ENCODE data around the gene SP140. TPM values are rescaled to one million over a fixed set of nuclear protein-coding genes. Genes with fewer than 3 reads are reported as not detected.
"Not testable (repeated sequence)": the region's sequence is repeated elsewhere in the genome, so short reads cannot be mapped to it uniquely, and the experiment has no call there.

Gene SP140
- polyA plus RNA-seq, 2 of the 4 experiments (the other 2 are of a cell fraction), result 0.10 TPM; not detected in 1

DNA sequence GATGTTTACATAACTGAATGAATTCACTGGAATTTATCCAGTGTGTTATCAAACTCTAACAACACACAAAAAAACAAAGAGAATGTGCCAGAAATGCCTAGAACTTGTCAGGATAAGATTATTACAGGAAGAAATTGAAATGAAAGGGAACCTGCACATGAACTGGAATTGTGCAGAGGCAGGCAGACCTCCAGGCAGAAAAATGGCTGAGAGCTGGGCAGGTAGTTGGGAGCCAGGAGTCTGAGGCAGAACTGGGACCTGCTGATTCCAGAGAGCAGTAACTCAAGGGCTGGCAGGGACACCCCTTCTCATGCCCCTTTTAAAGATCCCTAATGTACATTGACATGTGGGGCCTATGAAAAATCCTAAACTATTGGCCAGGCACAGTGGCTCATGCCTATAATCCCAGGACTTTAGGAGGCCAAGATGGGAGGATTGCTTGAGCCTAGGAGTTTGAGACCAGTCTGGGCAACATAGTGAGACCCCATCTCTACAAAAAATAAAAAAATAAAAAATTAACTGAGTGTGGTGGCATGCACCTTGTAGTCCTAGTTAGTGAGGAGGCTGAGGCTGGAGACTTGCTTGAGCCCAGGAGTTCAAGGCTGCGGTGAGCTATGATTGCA, 5.1 kb upstream of the SP140 start:
- Histone ChIP-seq H3K27ac (peak overlapping the region; percentile 68 to 91), H3K4me2 (peak overlapping the region; percentile 89), H3K9me3 (no peaks in the 10 kb centered on the region), H3K4me1 (peaks cover 7% of the 10 kb centered on the region; the same call in 2 of the 3 replicates), H3K4me3 (peak overlapping the region; percentile 61)
- POLR2A ChIA-PET, result no interaction called here
- DNase-seq (ENCODE audit: low read depth in 1 of 2, low spot score in 1 of 2) (no peak), ATAC-seq (peak in 1 of 2 experiments; percentile 26; a peak in 3 of 6 replicates), FAIRE-seq (no peak)
- CTCF ChIA-PET, result no interaction called here
- TF ChIP-seq NPAS2 (CRISPR knock-in tag; IDR thresholded peaks at IDR 0.05; ENCODE audit: borderline replicate concordance) (no peak), HOXB5 (CRISPR knock-in tag; IDR thresholded peaks at IDR 0.05) (no peak), EHF (CRISPR knock-in tag; IDR thresholded peaks at IDR 0.05) (no peak), MYC (IDR thresholded peaks at IDR 0.05; ENCODE audit: borderline replicate concordance, low read length) (no peak), ZFP36 (IDR thresholded peaks at IDR 0.05; ENCODE audit: borderline replicate concordance, partially characterized antibody) (no peak), GATA3 (IDR thresholded peaks at IDR 0.05; ENCODE audit: borderline replicate concordance) (no peak)
- TF ChIP-seq, protein P1, sequence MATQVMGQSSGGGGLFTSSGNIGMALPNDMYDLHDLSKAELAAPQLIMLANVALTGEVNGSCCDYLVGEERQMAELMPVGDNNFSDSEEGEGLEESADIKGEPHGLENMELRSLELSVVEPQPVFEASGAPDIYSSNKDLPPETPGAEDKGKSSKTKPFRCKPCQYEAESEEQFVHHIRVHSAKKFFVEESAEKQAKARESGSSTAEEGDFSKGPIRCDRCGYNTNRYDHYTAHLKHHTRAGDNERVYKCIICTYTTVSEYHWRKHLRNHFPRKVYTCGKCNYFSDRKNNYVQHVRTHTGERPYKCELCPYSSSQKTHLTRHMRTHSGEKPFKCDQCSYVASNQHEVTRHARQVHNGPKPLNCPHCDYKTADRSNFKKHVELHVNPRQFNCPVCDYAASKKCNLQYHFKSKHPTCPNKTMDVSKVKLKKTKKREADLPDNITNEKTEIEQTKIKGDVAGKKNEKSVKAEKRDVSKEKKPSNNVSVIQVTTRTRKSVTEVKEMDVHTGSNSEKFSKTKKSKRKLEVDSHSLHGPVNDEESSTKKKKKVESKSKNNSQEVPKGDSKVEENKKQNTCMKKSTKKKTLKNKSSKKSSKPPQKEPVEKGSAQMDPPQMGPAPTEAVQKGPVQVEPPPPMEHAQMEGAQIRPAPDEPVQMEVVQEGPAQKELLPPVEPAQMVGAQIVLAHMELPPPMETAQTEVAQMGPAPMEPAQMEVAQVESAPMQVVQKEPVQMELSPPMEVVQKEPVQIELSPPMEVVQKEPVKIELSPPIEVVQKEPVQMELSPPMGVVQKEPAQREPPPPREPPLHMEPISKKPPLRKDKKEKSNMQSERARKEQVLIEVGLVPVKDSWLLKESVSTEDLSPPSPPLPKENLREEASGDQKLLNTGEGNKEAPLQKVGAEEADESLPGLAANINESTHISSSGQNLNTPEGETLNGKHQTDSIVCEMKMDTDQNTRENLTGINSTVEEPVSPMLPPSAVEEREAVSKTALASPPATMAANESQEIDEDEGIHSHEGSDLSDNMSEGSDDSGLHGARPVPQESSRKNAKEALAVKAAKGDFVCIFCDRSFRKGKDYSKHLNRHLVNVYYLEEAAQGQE (IDR thresholded peaks at IDR 0.05), result no peak
- TF ChIP-seq, protein P2, sequence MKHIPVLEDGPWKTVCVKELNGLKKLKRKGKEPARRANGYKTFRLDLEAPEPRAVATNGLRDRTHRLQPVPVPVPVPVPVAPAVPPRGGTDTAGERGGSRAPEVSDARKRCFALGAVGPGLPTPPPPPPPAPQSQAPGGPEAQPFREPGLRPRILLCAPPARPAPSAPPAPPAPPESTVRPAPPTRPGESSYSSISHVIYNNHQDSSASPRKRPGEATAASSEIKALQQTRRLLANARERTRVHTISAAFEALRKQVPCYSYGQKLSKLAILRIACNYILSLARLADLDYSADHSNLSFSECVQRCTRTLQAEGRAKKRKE (CRISPR knock-in tag; IDR thresholded peaks at IDR 0.05; ENCODE audit: low read depth), result no peak
- TF ChIP-seq, protein P3, sequence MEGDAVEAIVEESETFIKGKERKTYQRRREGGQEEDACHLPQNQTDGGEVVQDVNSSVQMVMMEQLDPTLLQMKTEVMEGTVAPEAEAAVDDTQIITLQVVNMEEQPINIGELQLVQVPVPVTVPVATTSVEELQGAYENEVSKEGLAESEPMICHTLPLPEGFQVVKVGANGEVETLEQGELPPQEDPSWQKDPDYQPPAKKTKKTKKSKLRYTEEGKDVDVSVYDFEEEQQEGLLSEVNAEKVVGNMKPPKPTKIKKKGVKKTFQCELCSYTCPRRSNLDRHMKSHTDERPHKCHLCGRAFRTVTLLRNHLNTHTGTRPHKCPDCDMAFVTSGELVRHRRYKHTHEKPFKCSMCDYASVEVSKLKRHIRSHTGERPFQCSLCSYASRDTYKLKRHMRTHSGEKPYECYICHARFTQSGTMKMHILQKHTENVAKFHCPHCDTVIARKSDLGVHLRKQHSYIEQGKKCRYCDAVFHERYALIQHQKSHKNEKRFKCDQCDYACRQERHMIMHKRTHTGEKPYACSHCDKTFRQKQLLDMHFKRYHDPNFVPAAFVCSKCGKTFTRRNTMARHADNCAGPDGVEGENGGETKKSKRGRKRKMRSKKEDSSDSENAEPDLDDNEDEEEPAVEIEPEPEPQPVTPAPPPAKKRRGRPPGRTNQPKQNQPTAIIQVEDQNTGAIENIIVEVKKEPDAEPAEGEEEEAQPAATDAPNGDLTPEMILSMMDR (IDR thresholded peaks at IDR 0.05), result no peak
- TF ChIP-seq, protein P4, sequence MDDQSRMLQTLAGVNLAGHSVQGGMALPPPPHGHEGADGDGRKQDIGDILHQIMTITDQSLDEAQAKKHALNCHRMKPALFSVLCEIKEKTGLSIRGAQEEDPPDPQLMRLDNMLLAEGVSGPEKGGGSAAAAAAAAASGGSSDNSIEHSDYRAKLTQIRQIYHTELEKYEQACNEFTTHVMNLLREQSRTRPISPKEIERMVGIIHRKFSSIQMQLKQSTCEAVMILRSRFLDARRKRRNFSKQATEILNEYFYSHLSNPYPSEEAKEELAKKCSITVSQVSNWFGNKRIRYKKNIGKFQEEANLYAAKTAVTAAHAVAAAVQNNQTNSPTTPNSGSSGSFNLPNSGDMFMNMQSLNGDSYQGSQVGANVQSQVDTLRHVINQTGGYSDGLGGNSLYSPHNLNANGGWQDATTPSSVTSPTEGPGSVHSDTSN (IDR thresholded peaks at IDR 0.05), result no peak
- 100% methylated on average over 1 of the region's 1 CpG for WGBS (ENCODE audit: missing lambda C conversion rate)

DNA sequence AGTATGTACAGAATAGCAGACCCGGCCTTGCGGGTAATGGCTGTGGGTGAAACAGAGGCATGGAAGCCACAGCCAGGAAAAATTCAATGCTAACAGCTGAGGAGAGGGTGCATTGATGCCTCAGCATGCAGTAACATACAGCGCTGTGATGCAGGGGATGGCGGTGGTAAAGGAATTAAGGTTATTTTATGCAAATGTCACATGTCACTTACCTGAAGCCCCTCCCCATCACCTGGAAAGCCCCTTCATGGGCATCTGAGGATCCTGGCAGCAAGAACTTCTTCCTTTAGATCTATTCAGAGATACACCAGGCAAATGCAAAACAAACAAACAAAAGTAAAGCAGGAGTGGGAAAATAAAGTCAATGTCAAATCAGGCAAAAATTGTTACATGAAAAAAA, 4.0 kb upstream of the SP140 start:
- DNase-seq (ENCODE audit: low read depth in 1 of 2, low spot score in 1 of 2) (no peak), FAIRE-seq (no peak), ATAC-seq (no peak)
- no peak for TF ChIP-seq NPAS2 (CRISPR knock-in tag; IDR thresholded peaks at IDR 0.05; ENCODE audit: borderline replicate concordance)
- no peak for TF ChIP-seq CHD2 (IDR thresholded peaks at IDR 0.05; ENCODE audit: low read length, partially characterized antibody)
- TF ChIP-seq CEBPB (IDR thresholded peaks at IDR 0.05), result no peak
- TF ChIP-seq, protein P1 (IDR thresholded peaks at IDR 0.05), result no peak
- TF ChIP-seq, protein P3 (IDR thresholded peaks at IDR 0.05), result no peak
- TF ChIP-seq JUNB (IDR thresholded peaks at IDR 0.05), result no peak
- no peak for TF ChIP-seq MYC (IDR thresholded peaks at IDR 0.05; ENCODE audit: borderline replicate concordance, low read length)
- TF ChIP-seq, protein P5, sequence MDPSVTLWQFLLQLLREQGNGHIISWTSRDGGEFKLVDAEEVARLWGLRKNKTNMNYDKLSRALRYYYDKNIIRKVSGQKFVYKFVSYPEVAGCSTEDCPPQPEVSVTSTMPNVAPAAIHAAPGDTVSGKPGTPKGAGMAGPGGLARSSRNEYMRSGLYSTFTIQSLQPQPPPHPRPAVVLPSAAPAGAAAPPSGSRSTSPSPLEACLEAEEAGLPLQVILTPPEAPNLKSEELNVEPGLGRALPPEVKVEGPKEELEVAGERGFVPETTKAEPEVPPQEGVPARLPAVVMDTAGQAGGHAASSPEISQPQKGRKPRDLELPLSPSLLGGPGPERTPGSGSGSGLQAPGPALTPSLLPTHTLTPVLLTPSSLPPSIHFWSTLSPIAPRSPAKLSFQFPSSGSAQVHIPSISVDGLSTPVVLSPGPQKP (IDR thresholded peaks at IDR 0.05; ENCODE audit: low read depth, low read length), result no peak
- no peak for TF ChIP-seq POLR2A (IDR thresholded peaks at IDR 0.05; ENCODE audit: low read length)
- no peak for TF ChIP-seq NR3C1 (IDR thresholded peaks at IDR 0.05)
- H3K4me3 ChIP-seq, result no peak overlapping the region
- CTCF ChIA-PET, result interaction anchor here (0.6 kb wide), 1 partner anchor 162 kb away, joined by 3 read pairs; no protein-coding TSS in a partner anchor
- no peak overlapping the region for H3K27ac ChIP-seq
- POLR2A ChIA-PET, result no interaction called here
- no peak overlapping the region for H3K4me2 ChIP-seq
- WGBS (ENCODE audit: missing lambda C conversion rate), result 89% methylated on average over 4 of the region's 4 CpGs
- peaks cover 7% of the 10 kb centered on the region; the same call in 2 of the 3 replicates for H3K4me1 ChIP-seq
- H3K9me3 ChIP-seq, result no peaks in the 10 kb centered on the region

DNA sequence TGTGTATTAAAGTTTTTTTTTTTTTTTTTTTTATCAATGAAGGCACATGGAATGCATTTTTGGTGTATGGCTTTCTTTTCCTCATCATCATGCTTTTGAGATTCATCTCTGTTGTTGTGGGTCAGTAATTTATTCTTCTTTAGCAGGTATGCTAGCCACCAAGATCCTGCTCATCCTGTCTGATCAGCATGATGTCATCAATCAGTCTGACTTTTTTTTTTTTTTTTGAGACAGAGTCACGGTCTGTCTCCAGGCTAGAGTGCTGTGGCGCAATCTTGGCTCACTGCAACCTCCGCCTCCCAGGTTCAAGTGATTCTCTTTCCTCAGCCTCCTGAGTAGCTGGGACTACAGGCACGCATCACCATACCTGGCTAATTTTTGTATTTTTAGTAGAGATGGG, 2.7 kb upstream of the SP140 start:
- H3K4me3 ChIP-seq; POLR2A ChIA-PET; DNase-seq (ENCODE audit: low read depth in 1 of 2, low spot score in 1 of 2); CTCF ChIA-PET; H3K4me2 ChIP-seq; FAIRE-seq; ATAC-seq; H3K27ac ChIP-seq; H3K9me3 ChIP-seq; H3K4me1 ChIP-seq: not testable (repeated sequence)
- 91% methylated on average over 4 of the region's 4 CpGs for WGBS (ENCODE audit: missing lambda C conversion rate)

All from A549 (cell line).